HepG2 (cell line): ENCODE measurements around the gene THRAP3. TPM values are rescaled to one million over a fixed set of nuclear protein-coding genes. Genes with fewer than 3 reads are reported as not detected.
A peak's percentile ranks its signal among the peaks of the same experiment; 100 is the strongest.

ENCODE experiments used
- BCL3 ChIP-seq: sonication (generic); formaldehyde crosslinking; IDR thresholded peaks from 2 replicates; pipeline ENCODE4 v1.5.1; 2020; ENCODE audit warnings: mild to moderate bottlenecking, missing genetic modification reagents, moderate library complexity
- CC2D1A ChIP-seq: sonication (generic); formaldehyde crosslinking; IDR thresholded peaks from 2 replicates; pipeline ENCODE4 v1.8.1; 2023; ENCODE audit warnings: mild to moderate bottlenecking, missing genetic modification reagents
- DPF2 ChIP-seq: sonication (generic); formaldehyde crosslinking; IDR thresholded peaks from 2 replicates; pipeline ENCODE4 v1.4.0; 2020; ENCODE audit warnings: mild to moderate bottlenecking, low read depth, missing genetic modification reagents, borderline replicate concordance
- EED ChIP-seq: sonication (generic); formaldehyde crosslinking; IDR thresholded peaks from 2 replicates; pipeline ENCODE4 v1.5.0; 2020; ENCODE audit warnings: mild to moderate bottlenecking, missing genetic modification reagents
- FOSL2 ChIP-seq: sonication (generic); formaldehyde crosslinking; IDR thresholded peaks from 2 replicates; pipeline ENCODE4 v1.4.0; 2020; ENCODE audit warnings: missing genetic modification reagents
- HNF4A ChIP-seq: sonication (generic); formaldehyde crosslinking; IDR thresholded peaks from 2 replicates; pipeline ENCODE4 v1.4.0; 2020; ENCODE audit warnings: missing genetic modification reagents
- MIER2 ChIP-seq: IDR thresholded peaks from 2 replicates; pipeline ENCODE4 v1.6.1; 2016; ENCODE audit warnings: missing biosample characterization, missing genetic modification reagents
- NKX3-1 ChIP-seq: sonication (generic); formaldehyde crosslinking; IDR thresholded peaks from 2 replicates; pipeline ENCODE4 v1.5.0; 2020; ENCODE audit warnings: missing genetic modification reagents
- SNAI1 ChIP-seq: sonication (generic); formaldehyde crosslinking; IDR thresholded peaks from 2 replicates; pipeline ENCODE4 v1.5.0; 2020; ENCODE audit warnings: mild to moderate bottlenecking, missing genetic modification reagents, borderline replicate concordance
- TP53 ChIP-seq: sonication (generic); formaldehyde crosslinking; conservative IDR thresholded peaks from 2 replicates; pipeline ENCODE4 v1.4.0; 2020; ENCODE audit warnings: missing genetic modification reagents
- ZBTB42 ChIP-seq: sonication (generic); formaldehyde crosslinking; IDR thresholded peaks from 2 replicates; pipeline ENCODE4 v1.5.0; 2020; ENCODE audit warnings: mild to moderate bottlenecking, missing genetic modification reagents
- ZFAT ChIP-seq: sonication (generic); formaldehyde crosslinking; conservative IDR thresholded peaks from 2 replicates; pipeline ENCODE4 v1.8.1; 2023; ENCODE audit warnings: missing genetic modification reagents, inconsistent platforms
- ZNF224 ChIP-seq: sonication (generic); formaldehyde crosslinking; IDR thresholded peaks from 2 replicates; pipeline ENCODE4 v1.5.0; 2020; ENCODE audit warnings: mild to moderate bottlenecking, missing genetic modification reagents
- ZNF280D ChIP-seq: sonication (generic); formaldehyde crosslinking; IDR thresholded peaks from 2 replicates; pipeline ENCODE4 v1.5.1; 2020; ENCODE audit warnings: mild to moderate bottlenecking, missing genetic modification reagents
- ZNF318 ChIP-seq: sonication (generic); formaldehyde crosslinking; IDR thresholded peaks from 2 replicates; pipeline ENCODE4 v1.4.0; 2020; ENCODE audit warnings: mild to moderate bottlenecking, missing genetic modification reagents
- ZNF556 ChIP-seq: sonication (generic); formaldehyde crosslinking; IDR thresholded peaks from 2 replicates; pipeline ENCODE4 v1.4.0; 2020; ENCODE audit warnings: mild to moderate bottlenecking, missing genetic modification reagents, borderline replicate concordance
- ZNF772 ChIP-seq: sonication (generic); formaldehyde crosslinking; IDR thresholded peaks from 2 replicates; pipeline ENCODE4 v1.5.0; 2020; ENCODE audit warnings: mild to moderate bottlenecking, missing genetic modification reagents
- polyA plus RNA-seq, 8 experiments: library from polyadenylated mRNA; depleted of rRNA in 3 of 8; stranded (reverse) in 7 of 8; unstranded in 1 of 8; fragments of >200 nt; fragmentation: Illumina TruSeq in 4 of 8; extraction: Trizol in 4 of 8; gene quantifications; 2 replicates each; pipeline versions ENCODE4 v1.2.1 to v1.2.3, GENCODE V29; 2011 to 2016; ENCODE audit warnings: low read depth in 4 of 8, missing spikeins in 1 of 8, mixed read lengths in 1 of 8; ENCODE audit not compliant: insufficient read depth in 1 of 8
- total RNA-seq, 5 experiments: library from RNA; depleted of rRNA; stranded (reverse); fragments of >200 nt; fragmentation: Illumina TruSeq; extraction: Trizol; gene quantifications; 2 replicates each; pipeline ENCODE4 v1.2.3, GENCODE V29; 2016; ENCODE audit warnings: low read depth in 1 of 5

The THRAP3 gene
- total and polyA plus RNA-seq, 2 of the 13 experiments (the other 11 are each of a cell fraction or from before 2014, with no cell fraction given): 45.0 to 92.6 TPM

- TF ChIP-seq ZNF280D: no peak
- no peak for TF ChIP-seq HNF4A
- 0 out of 2 replicates have a peak, but pooled peaks have one; percentile 81 for TF ChIP-seq ZNF556 (CRISPR knock-in tag)
- no peak for TF ChIP-seq BCL3
- TF ChIP-seq DPF2 (CRISPR knock-in tag): no peak
- no peak for TF ChIP-seq ZNF772 (CRISPR knock-in tag)
- peak; percentile 52; the same call in 1 of the 2 replicates for TF ChIP-seq FOSL2 (CRISPR knock-in tag)
- 0 out of 2 replicates have a peak, but pooled peaks have one; percentile 60 for TF ChIP-seq MIER2
- TF ChIP-seq ZNF224 (CRISPR knock-in tag): no peak
- TF ChIP-seq NKX3-1: no peak
- TF ChIP-seq ZFAT (CRISPR knock-in tag): no peak
- no peak for TF ChIP-seq SNAI1 (CRISPR knock-in tag)
- peak; percentile 73; the same call in 1 of the 2 replicates for TF ChIP-seq ZNF318 (CRISPR knock-in tag)
- no peak for TF ChIP-seq EED (CRISPR knock-in tag)
- no peak for TF ChIP-seq CC2D1A (CRISPR knock-in tag)
- TF ChIP-seq ZBTB42 (CRISPR knock-in tag): no peak
- no peak for TF ChIP-seq TP53
These were observed 36.2 kb upstream of the THRAP3 start (continued) for GRCh38 chr1:36187800-36188593.
